ENCODE results near the gene NPAS3.

DNA sequence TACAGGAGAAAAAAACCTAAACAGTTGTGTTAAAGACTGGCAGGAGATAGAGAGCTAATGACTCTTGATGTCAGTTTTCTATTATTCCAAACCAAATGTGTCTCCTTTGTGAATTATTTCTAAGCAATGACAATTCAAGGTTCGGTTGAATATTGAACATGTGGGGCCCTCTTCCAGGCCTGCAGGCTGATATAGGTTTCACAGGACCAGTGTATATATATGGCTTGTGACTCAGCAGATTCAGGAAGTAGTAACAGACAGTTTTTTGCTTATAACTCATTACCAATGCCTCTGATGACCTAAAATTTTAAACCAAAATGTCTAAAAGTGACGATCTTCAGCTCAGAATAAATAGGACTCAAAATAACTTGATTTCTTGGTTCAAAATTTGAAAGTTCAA lies 33.7 kb upstream of the NPAS3 start:
- no peak for TF ChIP-seq HDAC2 (IDR thresholded peaks at IDR 0.05)
- no peak for TF ChIP-seq POLR2A (IDR thresholded peaks at IDR 0.05; ENCODE audit: low read length)
- TF ChIP-seq, protein P1, sequence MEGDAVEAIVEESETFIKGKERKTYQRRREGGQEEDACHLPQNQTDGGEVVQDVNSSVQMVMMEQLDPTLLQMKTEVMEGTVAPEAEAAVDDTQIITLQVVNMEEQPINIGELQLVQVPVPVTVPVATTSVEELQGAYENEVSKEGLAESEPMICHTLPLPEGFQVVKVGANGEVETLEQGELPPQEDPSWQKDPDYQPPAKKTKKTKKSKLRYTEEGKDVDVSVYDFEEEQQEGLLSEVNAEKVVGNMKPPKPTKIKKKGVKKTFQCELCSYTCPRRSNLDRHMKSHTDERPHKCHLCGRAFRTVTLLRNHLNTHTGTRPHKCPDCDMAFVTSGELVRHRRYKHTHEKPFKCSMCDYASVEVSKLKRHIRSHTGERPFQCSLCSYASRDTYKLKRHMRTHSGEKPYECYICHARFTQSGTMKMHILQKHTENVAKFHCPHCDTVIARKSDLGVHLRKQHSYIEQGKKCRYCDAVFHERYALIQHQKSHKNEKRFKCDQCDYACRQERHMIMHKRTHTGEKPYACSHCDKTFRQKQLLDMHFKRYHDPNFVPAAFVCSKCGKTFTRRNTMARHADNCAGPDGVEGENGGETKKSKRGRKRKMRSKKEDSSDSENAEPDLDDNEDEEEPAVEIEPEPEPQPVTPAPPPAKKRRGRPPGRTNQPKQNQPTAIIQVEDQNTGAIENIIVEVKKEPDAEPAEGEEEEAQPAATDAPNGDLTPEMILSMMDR (IDR thresholded peaks at IDR 0.05): no peak
- no peak for TF ChIP-seq CBX2 (IDR thresholded peaks at IDR 0.05; ENCODE audit: borderline replicate concordance, low read depth)
- TF ChIP-seq MAZ (IDR thresholded peaks at IDR 0.05; ENCODE audit: borderline replicate concordance, low read depth, low read length): no peak
- TF ChIP-seq, protein P2, sequence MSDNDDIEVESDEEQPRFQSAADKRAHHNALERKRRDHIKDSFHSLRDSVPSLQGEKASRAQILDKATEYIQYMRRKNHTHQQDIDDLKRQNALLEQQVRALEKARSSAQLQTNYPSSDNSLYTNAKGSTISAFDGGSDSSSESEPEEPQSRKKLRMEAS (IDR thresholded peaks at IDR 0.05): no peak
- no peak for TF ChIP-seq RFX5 (IDR thresholded peaks at IDR 0.05)
- TF ChIP-seq CEBPB (IDR thresholded peaks at IDR 0.05): no peak
- no peak for TF ChIP-seq BHLHE40 (IDR thresholded peaks at IDR 0.05; ENCODE audit: low read depth, low read length)
- no peak for TF ChIP-seq JUNB (IDR thresholded peaks at IDR 0.05)

Measured in A549 (cell line).